ENCODE data around the gene PRAME.
"Not testable (repeated sequence)": the region's sequence is repeated elsewhere in the genome, so short reads cannot be mapped to it uniquely, and the experiment has no call there.

PRAME gene

GRCh38 chr22:22533863-22534262 is 25.2 kb downstream of the PRAME start:
- H3K27ac ChIP-seq (ENCODE audit: low read length), result no peak overlapping the region
- H3K36me3 ChIP-seq (replicated peaks; ENCODE audit: low read depth, low read length), result no peaks in the 10 kb centered on the region
- TF ChIP-seq EZH2phosphoT487 (IDR thresholded peaks at IDR 0.05; ENCODE audit: low read depth) (no peak), CTCF (IDR thresholded peaks at IDR 0.05; ENCODE audit: low read depth, low read length) (no peak)
- H2AFZ ChIP-seq (ENCODE audit: low read depth, low read length), result no peak overlapping the region
- no peak overlapping the region for H3K4me2 ChIP-seq (ENCODE audit: low read length)
- no peaks in the 10 kb centered on the region for H3K27me3 ChIP-seq (ENCODE audit: low read depth, low read length)
- H3K4me1 ChIP-seq (ENCODE audit: low read length), result peaks cover 3% of the 10 kb centered on the region
- H4K20me1 ChIP-seq (ENCODE audit: insufficient read depth, low read length), result no peaks in the 10 kb centered on the region
- H3K4me3 ChIP-seq (ENCODE audit: low read length), result no peak overlapping the region
- H3K9me3 ChIP-seq (ENCODE audit: insufficient read depth, low read length), result no peaks in the 10 kb centered on the region
- H3K9ac ChIP-seq (ENCODE audit: low read length), result no peak overlapping the region
- no peaks in the 10 kb centered on the region for H3K79me2 ChIP-seq (ENCODE audit: low read length)

- H3K9me3 ChIP-seq (ENCODE audit: insufficient read depth, low read length), result no peaks in the 10 kb centered on the region
- H2AFZ ChIP-seq (ENCODE audit: low read depth, low read length), result no peak overlapping the region
Observed at GRCh38 chr22:22533417-22533816, 25.6 kb downstream of the PRAME start.

GRCh38 chr22:22532547-22533071 is 26.5 kb downstream of the PRAME start:
- not testable (repeated sequence) for H3K79me2 ChIP-seq (ENCODE audit: low read length); H3K4me1 ChIP-seq (ENCODE audit: low read length); H3K27me3 ChIP-seq (ENCODE audit: low read depth, low read length); H3K9ac ChIP-seq (ENCODE audit: low read length); H4K20me1 ChIP-seq (ENCODE audit: insufficient read depth, low read length); H3K36me3 ChIP-seq (replicated peaks; ENCODE audit: low read depth, low read length); H2AFZ ChIP-seq (ENCODE audit: low read depth, low read length); H3K27ac ChIP-seq (ENCODE audit: low read length); H3K9me3 ChIP-seq (ENCODE audit: insufficient read depth, low read length); H3K4me3 ChIP-seq (ENCODE audit: low read length); H3K4me2 ChIP-seq (ENCODE audit: low read length)

More at GRCh38 chr22:22533417-22533816, 25.6 kb downstream of the PRAME start:
- Histone ChIP-seq H3K79me2 (ENCODE audit: low read length) (no peaks in the 10 kb centered on the region), H3K4me3 (ENCODE audit: low read length) (no peak overlapping the region), H4K20me1 (ENCODE audit: insufficient read depth, low read length) (no peaks in the 10 kb centered on the region), H3K27ac (ENCODE audit: low read length) (no peak overlapping the region), H3K4me2 (ENCODE audit: low read length) (no peak overlapping the region), H3K4me1 (ENCODE audit: low read length) (peaks cover 3% of the 10 kb centered on the region), H3K36me3 (replicated peaks; ENCODE audit: low read depth, low read length) (no peaks in the 10 kb centered on the region), H3K27me3 (ENCODE audit: low read depth, low read length) (no peaks in the 10 kb centered on the region), H3K9ac (ENCODE audit: low read length) (no peak overlapping the region)
- TF ChIP-seq EZH2phosphoT487 (IDR thresholded peaks at IDR 0.05; ENCODE audit: low read depth) (no peak), CTCF (IDR thresholded peaks at IDR 0.05; ENCODE audit: low read depth, low read length) (no peak)

GRCh38 chr22:22531770-22532546 is 27.1 kb downstream of the PRAME start:
- H3K79me2 ChIP-seq (ENCODE audit: low read length), result no peaks in the 10 kb centered on the region
- H3K9ac ChIP-seq (ENCODE audit: low read length), result no peak overlapping the region
- H3K36me3 ChIP-seq (replicated peaks; ENCODE audit: low read depth, low read length), result no peaks in the 10 kb centered on the region
- TF ChIP-seq EZH2phosphoT487 (IDR thresholded peaks at IDR 0.05; ENCODE audit: low read depth), result no peak
- no peak for TF ChIP-seq CTCF (IDR thresholded peaks at IDR 0.05; ENCODE audit: low read depth, low read length)
- no peaks in the 10 kb centered on the region for H4K20me1 ChIP-seq (ENCODE audit: insufficient read depth, low read length)
- H2AFZ ChIP-seq (ENCODE audit: low read depth, low read length), result no peak overlapping the region
- no peak overlapping the region for H3K4me2 ChIP-seq (ENCODE audit: low read length)
- peaks cover 8% of the 10 kb centered on the region for H3K4me1 ChIP-seq (ENCODE audit: low read length)
- no peak overlapping the region for H3K27ac ChIP-seq (ENCODE audit: low read length)
- H3K9me3 ChIP-seq (ENCODE audit: insufficient read depth, low read length), result no peaks in the 10 kb centered on the region
- no peaks in the 10 kb centered on the region for H3K27me3 ChIP-seq (ENCODE audit: low read depth, low read length)
- no peak overlapping the region for H3K4me3 ChIP-seq (ENCODE audit: low read length)
